Keratinocyte (primary cell): ENCODE results near the gene RCBTB2.

ENCODE experiments used
- CTCF ChIP-seq, 3 experiments: IDR thresholded peaks in 1 of 3; conservative IDR thresholded peaks in 1 of 3; optimal IDR thresholded peaks in 1 of 3; 2 replicates in 2 of 3; 3 replicates in 1 of 3; pipeline versions ENCODE3 to v1.5.1; 2011; ENCODE audit warnings: low read length in 3 of 3, mild to moderate bottlenecking in 3 of 3, moderate library complexity in 2 of 3, control low read depth in 1 of 3, inconsistent platforms in 1 of 3; ENCODE audit not compliant: insufficient read depth in 2 of 3; ENCODE audit errors: extremely low read depth in 1 of 3
- EZH2 ChIP-seq: IDR thresholded peaks from one replicate; pipeline ENCODE4 v1.6.1; 2012; ENCODE audit warnings: inconsistent platforms, mild to moderate bottlenecking, low read length, moderate library complexity

DNA sequence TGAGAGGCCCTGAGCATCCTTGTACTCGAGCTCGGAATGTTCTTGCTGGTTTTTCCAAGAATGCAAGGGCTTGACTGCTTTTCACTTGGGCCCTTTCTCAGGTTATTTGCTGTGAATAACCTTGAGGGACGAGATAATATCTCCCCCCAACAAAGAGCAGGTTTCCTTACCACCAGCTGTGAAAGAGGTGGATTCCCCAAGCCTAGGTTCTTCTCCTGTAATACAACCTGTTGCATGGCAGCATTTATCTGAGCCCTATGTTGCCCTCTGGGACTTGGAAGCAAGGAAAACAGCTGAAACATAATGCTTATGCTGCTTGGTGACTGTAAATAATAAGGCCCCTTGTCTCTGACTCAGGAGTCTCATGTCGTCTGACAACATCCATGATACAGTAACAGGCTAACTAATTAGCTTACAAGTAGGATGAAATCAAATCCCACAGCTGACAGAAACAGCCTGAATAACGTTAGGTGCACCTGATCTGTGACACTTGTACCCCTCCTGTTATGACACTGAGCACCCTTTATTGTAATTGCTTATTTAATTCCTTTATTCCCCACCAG, 43.6 kb upstream of the RCBTB2 start:
- TF ChIP-seq CTCF (optimal IDR thresholded peaks at IDR 0.05 in 1 of 3, IDR thresholded peaks at IDR 0.05 in 1 of 3, conservative IDR thresholded peaks at IDR 0.05 in 1 of 3; ENCODE audit: extremely low read depth in 1 of 3, insufficient read depth in 2 of 3, low read length in 3 of 3), result no peak
- TF ChIP-seq EZH2, result no peak
